ENCODE data around the gene JAK2. TPM values are rescaled to one million over a fixed set of nuclear protein-coding genes. Genes with fewer than 3 reads are reported as not detected.

JAK2 gene
- polyA plus RNA-seq, 2 donors: 3.9 to 6.0 TPM

Other genes starting within 250 kb of the JAK2 start
- 10 to 100 TPM; 36.0 to 39.0 TPM for gene AK3, start 244.1 kb upstream of the JAK2 start, polyA plus RNA-seq
- gene RCL1, start 192.3 kb upstream of the JAK2 start, polyA plus RNA-seq: 10 to 100 TPM in 1 of 2 donors, 1 to 10 TPM in 1; 8.5 to 10.8 TPM
- gene INSL6, start 200.4 kb downstream of the JAK2 start, polyA plus RNA-seq: not detected
- not detected for gene INSL4, start 246.1 kb downstream of the JAK2 start, polyA plus RNA-seq